GM12874 (cell line): Measurements from ENCODE around the gene TUBB2A.

Source experiments
- CTCF ChIP-seq: IDR thresholded peaks from 2 replicates; pipeline ENCODE4 v1.5.1; 2011; ENCODE audit warnings: low read depth, mild to moderate bottlenecking, control low read depth, low read length, moderate library complexity; ENCODE audit not compliant: insufficient read depth

TUBB2A gene

GRCh38 chr6:3157131-3157933 lies at the start of gene TUBB2A:
TSS of gene TUBB2A (minus strand) at chr6:3157544. CDS start at chr6:3157463, 81 bp downstream.
- peak; percentile 53 for TF ChIP-seq CTCF

DNA sequence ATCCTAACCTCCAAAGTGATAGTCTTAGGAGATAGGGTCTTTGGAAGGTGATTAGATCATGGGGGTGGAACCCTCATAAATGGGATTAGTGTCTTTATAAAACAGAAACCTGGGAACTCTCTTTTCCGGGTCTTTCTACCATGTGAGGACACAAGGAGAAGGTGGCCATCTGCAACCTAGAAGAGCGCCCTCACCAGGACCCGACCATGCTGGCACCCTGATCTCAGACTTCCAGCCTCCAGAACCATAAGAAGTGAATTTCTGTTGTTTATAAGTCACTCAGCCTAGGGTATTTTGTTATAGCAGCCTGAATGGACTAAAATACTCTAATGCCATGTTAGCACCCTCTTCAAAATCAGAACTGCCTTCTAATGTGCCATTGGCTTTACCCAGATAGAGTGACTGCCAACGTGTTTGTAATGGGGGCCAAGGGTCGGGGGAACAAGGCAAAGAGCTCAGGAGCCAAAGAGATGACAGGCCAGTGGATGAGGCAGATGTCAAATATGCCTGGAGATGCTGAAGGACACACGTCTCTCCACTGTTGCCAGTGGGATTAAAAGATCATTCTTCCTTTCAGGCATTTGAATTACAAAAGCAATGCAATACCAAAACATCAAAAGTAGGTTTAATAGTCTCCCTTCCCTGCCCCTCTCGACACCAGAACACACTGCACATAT lies 49.1 kb upstream of the TUBB2A start:
- no peak for TF ChIP-seq CTCF

DNA sequence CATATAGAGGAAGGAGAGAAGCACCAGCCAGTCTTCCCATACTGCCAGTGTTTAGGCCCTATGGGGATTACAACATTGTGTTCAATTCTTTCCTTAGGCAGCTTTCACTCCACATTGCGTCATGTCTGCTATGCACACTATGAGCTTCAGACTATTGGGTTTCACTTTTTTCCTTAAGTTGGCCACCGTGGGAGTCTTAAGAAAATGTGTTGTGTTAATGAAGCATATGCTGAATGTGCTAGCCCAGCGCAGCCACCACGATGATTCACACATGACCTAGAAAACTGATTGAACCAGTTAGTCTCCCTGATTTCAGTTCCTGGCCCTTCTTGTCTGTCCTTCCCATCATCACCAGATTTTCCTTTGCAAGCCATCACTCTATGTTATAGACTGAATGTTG lies 48.6 kb upstream of the TUBB2A start:
- TF ChIP-seq CTCF: no peak

- TF ChIP-seq CTCF: no peak
These were observed 47.6 kb upstream of the TUBB2A start for GRCh38 chr6:3204921-3205320.

DNA sequence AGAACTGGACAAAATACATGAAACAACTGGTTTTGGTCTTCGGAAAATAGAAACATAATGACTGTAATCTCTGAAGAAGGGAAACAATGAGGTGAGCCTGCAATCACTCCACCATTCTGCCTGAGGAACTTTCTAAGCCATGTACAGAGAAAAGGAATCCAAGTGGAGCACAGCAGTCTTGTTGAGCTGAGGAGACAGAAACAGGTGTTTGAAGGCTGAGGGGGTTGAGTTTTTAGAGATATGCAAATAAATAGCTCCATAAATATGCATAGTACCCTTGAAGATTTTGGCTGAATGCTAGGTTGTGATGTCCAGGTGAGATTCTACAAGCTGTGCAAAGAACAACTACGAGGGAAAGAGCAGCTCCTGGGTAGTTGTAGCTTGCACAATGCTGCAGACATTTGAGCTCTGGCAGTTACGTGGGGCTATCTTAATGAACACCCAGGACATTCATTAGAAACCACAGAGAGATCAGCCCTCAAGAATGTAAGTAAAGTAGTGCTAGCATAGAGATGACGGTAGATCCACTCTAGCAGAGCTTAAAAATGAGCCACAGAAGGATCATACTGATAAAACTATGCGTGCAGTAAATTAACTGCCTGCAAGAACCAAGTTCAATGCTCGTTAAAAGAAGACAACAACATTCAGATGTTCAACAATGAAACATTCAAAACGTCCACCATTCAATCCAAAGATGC lies 45.8 kb upstream of the TUBB2A start:
- TF ChIP-seq CTCF: no peak

- no peak for TF ChIP-seq CTCF
These were observed 44.0 kb upstream of the TUBB2A start for GRCh38 chr6:3201388-3201787.

DNA sequence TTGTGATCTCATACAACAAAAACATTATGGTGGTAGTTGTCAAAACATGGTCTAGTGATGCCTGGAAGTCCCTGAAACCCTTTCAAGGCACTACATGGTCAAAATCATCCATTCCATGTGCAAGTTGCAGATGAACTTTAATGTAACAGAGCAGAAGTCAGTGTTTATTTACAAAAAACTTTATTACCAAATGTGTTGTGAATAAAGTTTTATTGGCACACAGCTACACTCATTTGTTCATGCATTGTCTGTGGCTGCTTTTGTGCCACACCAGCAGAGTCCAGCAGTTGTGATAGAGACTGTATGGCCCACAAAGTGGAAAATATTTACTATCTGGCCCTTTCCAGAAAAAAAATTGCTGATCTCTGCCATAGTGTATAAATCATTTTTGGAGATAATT lies 43.3 kb upstream of the TUBB2A start:
- TF ChIP-seq CTCF: no peak
